Natural killer cell (primary cell): ENCODE measurements around the gene SNX30. TPM values are rescaled to one million over a fixed set of nuclear protein-coding genes. Genes with fewer than 3 reads are reported as not detected.
A peak's percentile ranks its signal among the peaks of the same experiment; 100 is the strongest.

Experiments
- ATAC-seq, 3 donors: fragments of 150-1000 bp in 2 of 3; fragments of 200-7000 bp in 1 of 3; cut with Tn5 transposase; 1 replicate in 1 of 3; 2 replicates in 2 of 3; pipeline ENCODE4 v1.10.0; 2021; ENCODE audit warnings: mild to moderate bottlenecking in 2 of 3, moderate library complexity in 2 of 3
- DNase-seq, 2 donors: peaks; one replicate each; pipeline versions ENCODE4 v3.0.0 to v3.0.0-alpha.2; 2013 to 2021; ENCODE audit warnings: mixed read lengths in 1 of 2
- H3K27ac ChIP-seq: one replicate; pipeline ENCODE4 v1.5.1; 2013; ENCODE audit warnings: mild to moderate bottlenecking, low read length
- H3K27me3 ChIP-seq: one replicate; pipeline ENCODE4 v1.6.1; 2013; ENCODE audit warnings: low read length; ENCODE audit not compliant: control insufficient read depth, insufficient read depth
- H3K36me3 ChIP-seq: one replicate; pipeline ENCODE4 v1.6.1; 2013; ENCODE audit warnings: low read length; ENCODE audit not compliant: control insufficient read depth, insufficient read depth
- H3K4me1 ChIP-seq: one replicate; pipeline ENCODE4 v1.6.1; 2013; ENCODE audit warnings: low read length; ENCODE audit not compliant: control insufficient read depth, insufficient read depth
- H3K4me3 ChIP-seq: one replicate; pipeline ENCODE4 v1.5.1; 2013; ENCODE audit warnings: low read length
- H3K9me3 ChIP-seq: one replicate; pipeline ENCODE4 v1.6.1; 2013; ENCODE audit warnings: low read length; ENCODE audit not compliant: control insufficient read depth, insufficient read depth
- H3K27ac Mint-ChIP-seq, 2 donors: one replicate each; pipeline ENCODE4 v1.8.0; 2022; ENCODE audit warnings: mild to moderate bottlenecking in 2 of 2, mixed read lengths in 2 of 2, moderate library complexity in 1 of 2
- H3K27me3 Mint-ChIP-seq, 2 donors: one replicate each; pipeline ENCODE4 v1.8.0; 2022; ENCODE audit warnings: low read depth in 2 of 2, mixed read lengths in 2 of 2
- H3K36me3 Mint-ChIP-seq: one replicate; pipeline ENCODE4 v1.8.0; 2022; ENCODE audit warnings: mixed read lengths
- H3K4me1 Mint-ChIP-seq, 2 donors: one replicate each; pipeline ENCODE4 v1.8.0; 2022; ENCODE audit warnings: mixed read lengths in 2 of 2
- H3K4me3 Mint-ChIP-seq: one replicate; pipeline ENCODE4 v1.8.0; 2022; ENCODE audit warnings: mild to moderate bottlenecking, moderate library complexity, mixed read lengths
- H3K9me3 Mint-ChIP-seq, 2 donors: one replicate each; pipeline ENCODE4 v1.8.0; 2022; ENCODE audit warnings: mixed read lengths in 2 of 2
- WGBS: methylation state at CpG from one replicate; pipeline ENCODE4 v1.1.7; 2013; ENCODE audit warnings: missing lambda C conversion rate; ENCODE audit not compliant: insufficient coverage; 5-methylcytosine and 5-hydroxymethylcytosine counted together
- intact Hi-C: fragments of 100-400 bp; cut with micrococcal nuclease; formaldehyde crosslinking; loops from one replicate; pipeline ENCODE4 v1.14.2; 2022
- total RNA-seq, 4 donors: library from RNA; stranded (reverse); fragments of 120-200 nt in 1 of 4; gene quantifications; one replicate each; pipeline versions ENCODE4 v1.2.3 to v1.2.4, GENCODE V29; 2013 to 2022
- TF ChIP-seq, protein P1 (sequence below): fragments of 200-600 bp; IDR thresholded peaks from one replicate; pipeline ENCODE4 v1.8.0; 2022; ENCODE audit warnings: antibody characterized with exemption

SNX30 gene
- total RNA-seq, 3 donors from 2014 or later (not counting 1 experiment from before 2014, with no cell fraction given), result 8.5 to 10.5 (median 9.3) TPM

DNA sequence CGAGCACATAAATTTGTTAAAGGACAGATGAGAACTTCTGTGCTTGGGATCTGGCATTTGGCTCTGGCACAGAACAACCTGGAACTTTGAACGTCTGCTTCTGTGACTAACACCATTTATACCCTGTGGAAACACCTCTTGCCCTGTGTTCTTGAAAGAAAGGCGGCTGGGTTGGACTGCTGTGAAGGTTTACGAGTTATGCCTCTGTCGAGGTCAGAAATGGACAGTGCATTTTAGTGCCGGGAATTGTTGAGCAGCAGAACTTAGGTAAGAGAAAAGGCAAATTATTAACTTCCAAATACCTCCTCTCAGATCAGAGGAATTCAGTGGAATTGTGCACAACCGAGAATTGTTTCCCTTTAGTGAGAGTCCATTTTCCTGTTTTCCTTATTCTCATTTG, 18.6 kb upstream of the SNX30 start:
- Histone ChIP-seq H3K27me3 (no peaks in the 10 kb centered on the region), H3K4me1 (peaks cover 5% of the 10 kb centered on the region), H3K9me3 (no peaks in the 10 kb centered on the region), H3K27ac (no peak overlapping the region), H3K36me3 (no peaks in the 10 kb centered on the region), H3K4me3 (no peak overlapping the region)
- peaks cover 0 to 2% of the 10 kb centered on the region in 2 donors for H3K27me3 Mint-ChIP-seq
- no peaks in the 10 kb centered on the region for H3K36me3 Mint-ChIP-seq
- intact Hi-C loops, result no loop called here
- no peak overlapping the region for H3K4me3 Mint-ChIP-seq
- TF ChIP-seq, protein P1, sequence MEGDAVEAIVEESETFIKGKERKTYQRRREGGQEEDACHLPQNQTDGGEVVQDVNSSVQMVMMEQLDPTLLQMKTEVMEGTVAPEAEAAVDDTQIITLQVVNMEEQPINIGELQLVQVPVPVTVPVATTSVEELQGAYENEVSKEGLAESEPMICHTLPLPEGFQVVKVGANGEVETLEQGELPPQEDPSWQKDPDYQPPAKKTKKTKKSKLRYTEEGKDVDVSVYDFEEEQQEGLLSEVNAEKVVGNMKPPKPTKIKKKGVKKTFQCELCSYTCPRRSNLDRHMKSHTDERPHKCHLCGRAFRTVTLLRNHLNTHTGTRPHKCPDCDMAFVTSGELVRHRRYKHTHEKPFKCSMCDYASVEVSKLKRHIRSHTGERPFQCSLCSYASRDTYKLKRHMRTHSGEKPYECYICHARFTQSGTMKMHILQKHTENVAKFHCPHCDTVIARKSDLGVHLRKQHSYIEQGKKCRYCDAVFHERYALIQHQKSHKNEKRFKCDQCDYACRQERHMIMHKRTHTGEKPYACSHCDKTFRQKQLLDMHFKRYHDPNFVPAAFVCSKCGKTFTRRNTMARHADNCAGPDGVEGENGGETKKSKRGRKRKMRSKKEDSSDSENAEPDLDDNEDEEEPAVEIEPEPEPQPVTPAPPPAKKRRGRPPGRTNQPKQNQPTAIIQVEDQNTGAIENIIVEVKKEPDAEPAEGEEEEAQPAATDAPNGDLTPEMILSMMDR, result no peak
- ATAC-seq, result no peak
- no peak for DNase-seq
- H3K9me3 Mint-ChIP-seq, result no peaks in the 10 kb centered on the region
- no peak overlapping the region for H3K27ac Mint-ChIP-seq
- WGBS, result 94% methylated on average over 6 of the region's 7 CpGs
- no peaks in the 10 kb centered on the region for H3K4me1 Mint-ChIP-seq

DNA sequence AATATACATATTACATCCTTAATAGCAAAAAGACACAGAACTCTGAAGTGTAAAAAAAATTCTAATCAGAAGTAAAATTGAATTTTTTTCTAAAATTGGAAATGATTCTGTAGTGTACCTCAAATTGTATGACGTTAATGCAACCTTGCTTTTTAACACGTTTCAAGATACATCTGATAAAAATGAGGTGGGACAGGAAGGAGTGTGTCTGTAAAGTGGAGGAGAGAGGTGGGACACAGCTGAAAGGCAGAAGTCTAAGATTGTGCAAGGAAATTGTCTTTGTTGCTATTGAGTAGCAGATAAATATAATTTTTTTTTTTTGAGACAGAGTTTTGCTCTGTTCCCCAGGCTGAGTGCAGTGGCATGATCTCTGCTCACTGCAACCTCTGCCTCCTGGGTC, 15.7 kb upstream of the SNX30 start:
- H3K4me3 Mint-ChIP-seq, result no peak overlapping the region
- TF ChIP-seq, protein P1, result no peak
- Histone ChIP-seq H3K9me3 (no peaks in the 10 kb centered on the region), H3K27me3 (no peaks in the 10 kb centered on the region), H3K4me3 (no peak overlapping the region), H3K27ac (no peak overlapping the region), H3K36me3 (no peaks in the 10 kb centered on the region), H3K4me1 (no peaks in the 10 kb centered on the region)
- no peak overlapping the region for H3K27ac Mint-ChIP-seq
- no peaks in the 10 kb centered on the region for H3K9me3 Mint-ChIP-seq
- no peaks in the 10 kb centered on the region for H3K27me3 Mint-ChIP-seq
- no peaks in the 10 kb centered on the region for H3K4me1 Mint-ChIP-seq
- ATAC-seq, result peak in 1 of 3 donors; percentile 51
- intact Hi-C loops, result no loop called here
- WGBS, result 27% methylated on average over 2 of the region's 2 CpGs
- DNase-seq, result peak in 1 of 2 donors; percentile 43
- H3K36me3 Mint-ChIP-seq, result no peaks in the 10 kb centered on the region

DNA sequence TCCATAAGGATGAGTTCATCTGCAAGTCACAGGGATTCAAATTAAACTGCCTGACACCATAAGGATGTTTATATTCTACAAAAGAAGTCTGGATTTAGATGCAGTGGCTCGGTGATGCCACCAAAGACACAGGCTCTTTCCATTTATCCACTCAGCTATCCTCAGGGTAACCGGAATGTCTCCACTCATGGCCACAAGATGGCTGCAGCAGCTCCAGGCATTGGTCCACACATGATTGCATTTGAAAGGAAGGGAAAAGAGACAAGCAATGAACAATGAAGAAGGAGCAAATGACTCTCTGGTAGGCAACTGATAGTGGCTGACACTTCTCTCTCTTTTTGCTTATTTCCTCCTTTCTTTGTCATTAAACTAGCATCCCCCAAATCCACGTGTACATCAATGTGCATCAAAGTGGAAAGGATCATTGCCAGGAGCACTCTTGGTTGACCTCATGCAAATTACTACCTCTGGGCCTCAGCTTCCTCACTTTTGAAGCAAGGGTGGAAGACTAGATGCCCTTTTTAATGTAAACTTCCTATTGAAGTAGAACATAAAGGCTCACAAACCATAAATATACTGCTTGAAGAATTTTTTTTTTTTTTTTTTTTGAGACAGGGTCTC, 7.2 kb upstream of the SNX30 start:
- TF ChIP-seq, protein P1, result no peak
- Histone ChIP-seq H3K36me3 (no peaks in the 10 kb centered on the region), H3K4me3 (no peak overlapping the region), H3K9me3 (no peaks in the 10 kb centered on the region), H3K4me1 (peaks cover 7% of the 10 kb centered on the region), H3K27ac (no peak overlapping the region), H3K27me3 (no peaks in the 10 kb centered on the region)
- Mint-ChIP-seq H3K27ac (no peak overlapping the region), H3K9me3 (no peaks in the 10 kb centered on the region), H3K4me1 (peaks cover 4 to 16% of the 10 kb centered on the region in 2 donors), H3K27me3 (peaks cover 0 to 2% of the 10 kb centered on the region in 2 donors), H3K36me3 (no peaks in the 10 kb centered on the region), H3K4me3 (no peak overlapping the region)
- intact Hi-C loops, result no loop called here
- WGBS, result 87% methylated on average over 3 of the region's 3 CpGs
- no peak for DNase-seq
- ATAC-seq, result no peak

DNA sequence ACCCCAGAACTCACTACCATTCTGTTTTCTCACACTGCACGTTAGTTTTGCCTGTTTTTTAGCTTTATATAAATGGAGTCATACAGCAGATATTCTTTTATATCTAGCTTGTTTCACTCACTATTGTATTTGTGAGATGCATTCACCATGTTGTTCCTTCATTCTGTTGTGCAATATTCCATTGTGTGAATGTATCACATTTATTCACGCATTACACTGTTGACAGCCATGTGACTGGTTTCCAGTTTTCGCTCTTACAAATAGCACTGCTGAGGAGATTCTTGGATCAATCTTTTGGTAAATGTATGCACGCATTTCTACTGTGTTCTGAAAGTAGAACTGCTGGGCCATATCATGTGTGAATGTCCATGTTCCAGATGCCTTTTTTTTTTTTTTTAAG, 6.4 kb upstream of the SNX30 start:
- peaks cover 0 to 2% of the 10 kb centered on the region in 2 donors for H3K27me3 Mint-ChIP-seq
- 67% methylated on average over 3 of the region's 4 CpGs for WGBS
- Histone ChIP-seq H3K27me3 (no peaks in the 10 kb centered on the region), H3K27ac (no peak overlapping the region), H3K9me3 (no peaks in the 10 kb centered on the region), H3K4me1 (peaks cover 7% of the 10 kb centered on the region), H3K36me3 (no peaks in the 10 kb centered on the region), H3K4me3 (no peak overlapping the region)
- intact Hi-C loops, result no loop called here
- H3K36me3 Mint-ChIP-seq, result no peaks in the 10 kb centered on the region
- no peak for ATAC-seq
- H3K9me3 Mint-ChIP-seq, result no peaks in the 10 kb centered on the region
- DNase-seq, result no peak
- no peak overlapping the region for H3K4me3 Mint-ChIP-seq
- no peak overlapping the region for H3K27ac Mint-ChIP-seq
- TF ChIP-seq, protein P1, result no peak
- H3K4me1 Mint-ChIP-seq, result peaks cover 9 to 21% of the 10 kb centered on the region in 2 donors
